GM04504 (cell line): ENCODE results near the gene SLC25A42.
"Not testable (repeated sequence)": the region's sequence is repeated elsewhere in the genome, so short reads cannot be mapped to it uniquely, and the experiment has no call there.

ENCODE experiments used
- DNase-seq: peaks from one replicate; pipeline ENCODE4 v3.0.0-alpha.2; 2012; ENCODE audit warnings: low read depth

The SLC25A42 gene

DNA sequence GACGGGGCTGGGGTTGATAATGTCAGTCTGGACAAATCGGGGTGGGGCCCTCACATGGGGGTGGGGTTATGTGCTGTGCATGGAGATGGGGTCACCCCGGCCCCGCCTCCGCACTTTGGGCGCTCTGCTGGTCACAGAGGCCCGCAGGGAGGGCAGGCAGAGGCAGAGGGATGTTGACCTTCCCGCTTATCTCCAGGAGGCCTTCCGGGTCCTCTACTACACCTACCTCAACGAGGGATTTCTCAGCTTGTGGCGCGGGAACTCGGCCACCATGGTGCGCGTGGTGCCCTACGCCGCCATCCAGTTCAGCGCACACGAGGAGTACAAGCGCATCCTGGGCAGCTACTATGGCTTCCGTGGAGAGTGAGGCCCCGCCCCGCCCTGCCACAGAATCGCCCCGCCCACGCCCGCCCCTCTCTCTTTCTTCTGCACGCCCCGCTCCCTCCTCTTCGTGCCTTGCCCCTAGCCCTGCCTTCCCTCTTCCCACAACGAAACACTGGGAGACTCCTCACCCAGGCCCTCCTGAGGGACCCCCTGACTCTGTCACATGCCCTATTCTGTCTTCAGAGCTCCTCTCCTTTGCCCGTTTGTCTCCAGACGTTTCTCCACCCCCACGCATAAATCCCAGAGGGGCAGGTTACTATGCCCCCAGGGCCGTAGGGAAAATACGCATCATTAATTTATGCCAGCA, 41.7 kb downstream of the SLC25A42 start:
- no peak for DNase-seq

- no peak for DNase-seq
Observed at GRCh38 chr19:19106056-19106551, 42.3 kb downstream of the SLC25A42 start.

GRCh38 chr19:19106938-19107337, 43.1 kb downstream of the SLC25A42 start:
- not testable (repeated sequence) for DNase-seq

DNA sequence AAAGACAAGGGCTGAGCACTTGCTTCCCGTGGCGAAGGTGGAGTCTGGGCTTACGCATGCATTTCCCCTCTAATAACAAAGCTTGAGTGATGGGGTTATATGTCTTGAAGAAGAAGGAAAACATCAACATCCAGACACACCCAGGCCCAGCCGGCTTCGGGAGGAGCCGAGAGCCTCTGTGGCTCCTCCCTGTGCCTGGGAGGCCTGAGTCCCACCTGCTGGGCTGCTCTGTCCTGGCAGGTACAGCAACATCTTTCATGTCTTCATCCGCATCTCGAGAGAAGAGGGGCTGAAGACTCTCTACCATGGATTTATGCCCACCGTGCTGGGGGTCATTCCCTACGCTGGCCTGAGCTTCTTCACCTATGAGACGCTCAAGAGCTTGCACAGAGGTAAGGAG, 43.9 kb downstream of the SLC25A42 start:
- DNase-seq = no peak

DNA sequence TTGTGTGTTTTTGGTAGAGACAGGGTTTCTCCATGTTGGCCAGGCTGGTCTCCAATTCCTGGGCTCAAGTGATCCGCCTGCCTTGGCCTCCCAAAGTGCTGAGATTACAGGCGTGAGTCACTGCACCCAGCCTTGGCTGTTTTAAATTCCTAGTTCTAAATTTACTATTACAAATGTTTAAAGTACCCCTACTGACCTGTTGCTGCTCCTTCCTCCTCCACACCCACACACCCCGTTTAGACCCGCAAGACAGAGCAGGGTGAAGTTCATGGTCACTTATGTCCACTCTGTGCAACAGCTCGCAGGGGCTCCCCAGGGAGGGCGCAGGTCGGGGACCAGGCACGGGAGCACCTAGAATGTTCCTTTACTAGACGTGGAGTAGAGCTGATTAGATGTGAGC, 45.8 kb downstream of the SLC25A42 start:
- DNase-seq = no peak

DNA sequence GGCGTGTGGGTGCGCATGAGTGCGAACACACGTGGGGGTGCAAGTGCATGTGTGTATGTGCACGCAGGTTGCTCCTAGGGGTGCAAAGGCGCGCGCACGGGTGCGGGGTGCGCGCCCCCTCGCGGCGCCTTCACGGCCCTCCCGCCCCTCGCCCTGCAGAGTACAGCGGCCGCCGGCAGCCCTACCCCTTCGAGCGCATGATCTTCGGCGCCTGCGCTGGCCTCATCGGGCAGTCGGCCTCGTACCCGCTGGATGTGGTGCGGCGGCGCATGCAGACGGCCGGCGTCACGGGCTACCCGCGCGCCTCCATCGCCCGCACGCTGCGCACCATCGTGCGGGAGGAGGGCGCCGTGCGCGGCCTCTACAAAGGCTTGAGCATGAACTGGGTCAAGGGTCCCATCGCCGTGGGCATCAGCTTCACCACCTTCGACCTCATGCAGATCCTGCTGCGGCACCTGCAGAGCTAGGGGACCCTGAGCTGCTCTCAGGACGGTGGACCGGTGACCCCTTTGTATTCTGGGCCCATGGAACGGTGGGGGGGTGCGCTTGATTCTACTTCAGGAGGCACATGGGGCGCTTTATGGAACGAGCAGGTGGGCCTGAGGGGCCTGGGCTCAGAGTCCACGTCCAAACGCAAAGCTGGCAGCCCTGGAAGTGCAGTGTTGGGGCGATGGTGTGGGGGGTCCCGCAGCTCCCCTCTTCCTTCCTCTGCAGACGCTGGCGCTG, 46.8 kb downstream of the SLC25A42 start:
- DNase-seq = no peak

GRCh38 chr19:19111136-19111835, 47.5 kb downstream of the SLC25A42 start:
- no peak for DNase-seq

GRCh38 chr19:19111967-19112580, 48.3 kb downstream of the SLC25A42 start:
- DNase-seq = no peak

DNA sequence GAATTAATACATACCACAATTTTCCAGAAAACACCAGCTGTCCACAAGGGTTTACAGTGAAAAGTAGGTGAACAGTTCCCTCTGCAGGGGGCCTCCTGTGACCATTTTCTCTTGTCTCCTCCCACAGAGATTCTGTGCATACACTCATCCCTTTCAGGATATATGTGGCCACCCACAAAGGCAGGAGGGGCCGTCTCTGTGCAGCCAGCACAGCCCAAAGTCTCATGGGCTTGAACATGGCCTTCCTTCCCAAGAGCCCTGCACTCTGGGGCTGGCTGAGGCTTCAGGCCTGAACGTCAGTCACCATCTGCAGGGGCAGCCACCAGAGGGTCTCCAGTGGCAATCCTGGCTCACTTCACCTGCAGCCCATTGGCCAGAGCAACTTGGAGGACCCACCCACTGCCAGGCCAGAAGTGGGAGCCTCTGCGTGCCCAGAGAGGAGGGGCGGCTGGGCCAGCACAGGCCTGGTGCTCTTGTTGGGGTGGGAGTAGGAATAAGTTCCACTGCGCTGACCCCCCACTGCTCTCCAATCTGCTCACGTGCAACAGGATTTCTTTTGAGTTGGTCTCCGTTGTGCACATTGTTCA, 49.3 kb downstream of the SLC25A42 start:
- DNase-seq = no peak

DNA sequence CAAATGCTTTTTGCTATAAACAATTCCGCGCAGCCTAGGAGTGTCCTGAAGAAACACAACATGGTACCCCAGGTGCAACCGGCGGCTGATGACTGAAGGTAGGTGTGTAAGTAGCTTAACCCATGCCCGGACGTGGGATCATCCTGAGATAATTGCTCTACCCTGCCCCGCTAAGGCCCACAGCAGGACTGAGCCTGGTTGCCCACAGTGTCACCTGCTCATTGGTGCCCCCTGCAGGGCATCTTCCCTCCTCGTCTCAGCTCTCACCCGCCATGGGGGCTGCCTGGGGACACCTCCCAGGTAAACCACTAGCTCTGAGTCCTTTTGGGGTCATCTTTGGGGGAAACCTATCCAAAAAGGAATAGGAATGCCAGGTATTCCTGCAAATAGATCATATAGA, 52.2 kb downstream of the SLC25A42 start:
- no peak for DNase-seq

- DNase-seq = no peak
Observed at GRCh38 chr19:19119325-19120237, 55.8 kb downstream of the SLC25A42 start.

- no peak for DNase-seq
Observed at GRCh38 chr19:19120308-19121231, 56.8 kb downstream of the SLC25A42 start.

DNA sequence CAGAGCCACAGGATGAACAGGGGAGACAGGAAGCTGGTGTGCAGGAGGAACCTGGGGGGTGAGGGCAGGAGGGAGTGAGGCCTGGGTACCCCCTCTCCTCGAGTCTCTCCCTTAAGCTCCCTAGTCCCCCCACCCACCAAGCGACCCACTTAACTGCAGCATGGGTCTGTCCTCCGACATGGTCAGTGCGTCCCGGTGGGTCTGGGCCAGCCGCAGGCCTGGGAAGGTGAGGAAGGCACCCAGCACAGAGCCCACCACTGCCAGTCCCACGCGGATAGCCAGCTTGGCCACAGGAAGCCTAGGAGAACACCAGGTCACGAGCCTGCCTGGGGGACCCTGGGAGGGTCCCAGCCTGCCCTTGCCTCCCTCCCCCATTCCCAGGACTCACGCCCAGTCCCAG, 57.6 kb downstream of the SLC25A42 start:
- no peak for DNase-seq

DNA sequence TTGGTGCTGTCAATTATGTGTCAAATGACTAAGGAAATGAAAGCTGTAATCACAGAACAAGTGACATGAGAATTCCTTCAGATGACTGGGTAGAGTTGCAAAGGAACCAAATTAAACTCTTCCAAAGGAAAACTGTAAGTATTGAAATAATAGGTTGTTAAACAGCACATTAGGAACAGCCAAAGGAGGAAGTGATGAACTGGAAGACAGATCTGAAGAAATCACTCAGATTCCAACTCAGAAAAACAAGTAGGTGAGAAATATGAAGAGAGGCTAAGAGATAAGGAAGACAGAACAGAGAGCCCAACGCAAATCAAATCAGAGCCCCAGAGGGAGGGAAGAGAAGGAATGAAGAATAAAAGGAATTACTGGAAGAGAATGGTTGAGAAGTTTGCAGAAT, 59.1 kb downstream of the SLC25A42 start:
- DNase-seq = no peak

DNA sequence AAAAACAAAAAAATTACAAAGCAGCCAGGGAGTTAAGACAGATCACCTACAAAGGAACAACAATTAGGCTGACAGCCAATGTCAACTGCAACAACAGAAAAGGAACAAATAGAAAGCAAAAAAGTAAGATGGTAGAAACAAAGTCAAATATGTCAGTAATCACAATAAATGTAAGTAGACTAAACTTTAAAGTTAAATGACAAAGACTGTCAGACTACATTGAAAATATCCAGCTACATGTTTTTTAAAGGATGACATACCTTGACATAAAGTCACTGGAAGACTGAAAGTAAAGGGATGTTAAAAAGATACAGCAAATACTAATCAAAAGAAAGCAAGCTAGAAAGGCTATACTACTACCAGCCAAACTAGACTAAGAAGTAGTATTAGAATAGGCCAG, 59.6 kb downstream of the SLC25A42 start:
- no peak for DNase-seq

- no peak for DNase-seq
Observed at GRCh38 chr19:19126102-19126501, 62.3 kb downstream of the SLC25A42 start.

DNA sequence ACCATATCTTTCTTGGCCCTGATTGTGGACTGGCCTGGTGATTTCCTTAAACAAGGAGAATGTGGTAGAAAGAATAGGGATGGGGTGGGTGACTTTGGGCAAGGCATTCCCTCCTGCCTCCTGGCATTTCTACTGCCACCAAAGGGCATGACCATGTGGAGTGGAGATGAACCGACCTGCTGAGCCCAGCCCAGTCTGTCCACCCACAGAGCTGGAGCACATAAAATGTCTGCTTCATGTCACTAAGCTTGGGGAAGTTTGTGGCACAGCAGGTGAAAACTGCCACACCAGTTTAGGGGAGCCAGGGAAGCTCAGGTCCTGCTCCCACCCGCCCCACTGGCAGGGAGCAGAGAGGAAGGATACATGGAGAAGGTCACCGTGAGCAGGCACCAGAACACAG, 68.2 kb downstream of the SLC25A42 start:
- no peak for DNase-seq

- DNase-seq = no peak
Observed at GRCh38 chr19:19132912-19133311, 69.1 kb downstream of the SLC25A42 start.

GRCh38 chr19:19133985-19134384, 70.2 kb downstream of the SLC25A42 start:
- DNase-seq = no peak

DNA sequence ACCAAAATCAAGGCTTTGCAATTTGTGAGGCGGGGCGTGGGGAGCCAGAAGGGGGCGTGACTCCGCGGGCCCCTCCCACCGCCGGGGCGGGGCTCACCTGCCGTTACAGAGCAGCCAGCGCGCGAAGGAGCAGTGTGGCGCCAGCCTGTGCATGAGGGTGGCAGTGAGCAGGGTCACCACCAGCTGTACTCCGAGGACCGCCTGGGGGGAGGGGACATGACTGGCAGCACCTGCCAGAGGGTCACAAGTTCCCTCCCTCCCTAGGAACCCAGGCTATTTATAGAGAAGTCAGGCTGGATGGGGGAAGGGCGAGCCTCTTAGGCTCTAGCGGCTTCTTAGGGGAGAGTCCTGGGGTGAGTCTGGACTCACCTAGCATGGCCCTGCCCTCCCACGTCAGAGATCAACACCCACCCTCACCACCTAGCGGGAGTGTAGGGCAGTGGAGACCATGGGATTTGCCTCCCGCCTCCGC, 70.9 kb downstream of the SLC25A42 start:
- no peak for DNase-seq
